ENCODE data around the gene MFAP5.
A peak's percentile ranks its signal among the peaks of the same experiment; 100 is the strongest.

The MFAP5 gene

GRCh38 chr12:8698132-8698851 is 35.7 kb upstream of the MFAP5 start:
- TF ChIP-seq CTCF (IDR thresholded peaks at IDR 0.05; ENCODE audit: insufficient read depth, low read depth, low read length, missing control alignments) = no peak
- DNase-seq (ENCODE audit: low read depth) = peak; percentile 59
- peak overlapping the region; percentile 98 for H3K4me3 ChIP-seq (ENCODE audit: low read depth, low read length)

- H3K4me3 ChIP-seq (ENCODE audit: low read depth, low read length) = peak within 1 kb of the TSS; percentile 98
- peak; percentile 86 for DNase-seq (ENCODE audit: low read depth)
- TF ChIP-seq CTCF (IDR thresholded peaks at IDR 0.05; ENCODE audit: insufficient read depth, low read depth, low read length, missing control alignments) = no peak
Observed at GRCh38 chr12:8697476-8698131, 35.0 kb upstream of the MFAP5 start, which contains the start of gene RIMKLB. Gene RIMKLB, plus strand, starts transcription at chr12:8697991. Its CDS starts 15,876 bp downstream, at chr12:8713867.

GRCh38 chr12:8697120-8697475 is 34.5 kb upstream of the MFAP5 start:
- TF ChIP-seq CTCF (IDR thresholded peaks at IDR 0.05; ENCODE audit: insufficient read depth, low read depth, low read length, missing control alignments) = no peak
- DNase-seq (ENCODE audit: low read depth) = no peak
- peak overlapping the region; percentile 53 for H3K4me3 ChIP-seq (ENCODE audit: low read depth, low read length)

- H3K4me3 ChIP-seq (ENCODE audit: low read depth, low read length) = peak overlapping the region; percentile 53
- TF ChIP-seq CTCF (IDR thresholded peaks at IDR 0.05; ENCODE audit: insufficient read depth, low read depth, low read length, missing control alignments) = no peak
- no peak for DNase-seq (ENCODE audit: low read depth)
Observed at GRCh38 chr12:8696442-8697090, 33.9 kb upstream of the MFAP5 start.

- H3K4me3 ChIP-seq (ENCODE audit: low read depth, low read length) = no peak overlapping the region
- TF ChIP-seq CTCF (IDR thresholded peaks at IDR 0.05; ENCODE audit: insufficient read depth, low read depth, low read length, missing control alignments) = no peak
- no peak for DNase-seq (ENCODE audit: low read depth)
Observed at GRCh38 chr12:8695116-8695515, 32.5 kb upstream of the MFAP5 start.

- DNase-seq (ENCODE audit: low read depth) = no peak
- H3K4me3 ChIP-seq (ENCODE audit: low read depth, low read length) = no peak overlapping the region
- no peak for TF ChIP-seq CTCF (IDR thresholded peaks at IDR 0.05; ENCODE audit: insufficient read depth, low read depth, low read length, missing control alignments)
Observed at GRCh38 chr12:8692573-8692972, 29.9 kb upstream of the MFAP5 start.
